Esophagus muscularis mucosa (tissue), 4 donors: ENCODE results near the gene TRAF2. TPM values are rescaled to one million over a fixed set of nuclear protein-coding genes. Genes with fewer than 3 reads are reported as not detected.

Experiments
- DNase-seq: peaks from one replicate; pipeline ENCODE4 v3.0.0-alpha.2; 2017; ENCODE audit errors: extremely low spot score
- H3K27ac ChIP-seq, 4 donors: fragments of 200-600 bp; sonication (generic); replicated peaks in 1 of 4; 1 replicate in 3 of 4; 2 replicates in 1 of 4; pipeline ENCODE4 v1.5.1; 2016 to 2019; ENCODE audit warnings: mild to moderate bottlenecking in 1 of 4
- H3K27me3 ChIP-seq, 4 donors: fragments of 200-600 bp; sonication (generic); one replicate each; pipeline versions ENCODE4 v1.5.1 to v1.6.0; 2016 to 2019
- H3K36me3 ChIP-seq, 4 donors: fragments of 200-600 bp; sonication (generic); one replicate each; pipeline ENCODE4 v1.5.1; 2016 to 2019
- H3K4me1 ChIP-seq, 4 donors: fragments of 200-600 bp; sonication (generic); one replicate each; pipeline ENCODE4 v1.5.1; 2016 to 2019
- H3K4me3 ChIP-seq, 4 donors: fragments of 200-600 bp; sonication (generic); 1 replicate in 2 of 4; 2 replicates in 2 of 4; pipeline ENCODE4 v1.5.1; 2016 to 2019; ENCODE audit warnings: mild to moderate bottlenecking in 4 of 4, moderate library complexity in 1 of 4
- H3K9me3 ChIP-seq, 4 donors: fragments of 200-600 bp; sonication (generic); 1 replicate in 3 of 4; 2 replicates in 1 of 4; pipeline ENCODE4 v1.5.1; 2016 to 2019
- CTCF ChIP-seq, 3 experiments: fragments of 200-600 bp in 2 of 3; fragments of 450-650 bp in 1 of 3; sonication (generic) in 2 of 3; IDR thresholded peaks; one replicate each; pipeline ENCODE4 v1.5.1; 2017 to 2019; ENCODE audit warnings: antibody characterized with exemption in 3 of 3, mild to moderate bottlenecking in 2 of 3, moderate library complexity in 1 of 3
- EP300 ChIP-seq: sonication (generic); formaldehyde crosslinking; IDR thresholded peaks from one replicate; pipeline ENCODE4 v1.6.1; 2017; ENCODE audit warnings: antibody characterized with exemption
- POLR2A ChIP-seq: fragments of 450-650 bp; IDR thresholded peaks from one replicate; pipeline ENCODE4 v1.6.1; 2017; ENCODE audit warnings: antibody characterized with exemption, moderate library complexity, mild to moderate bottlenecking, low read depth
- POLR2AphosphoS5 ChIP-seq, 2 donors: sonication (generic); formaldehyde crosslinking; IDR thresholded peaks; one replicate each; pipeline ENCODE4 v1.6.1; 2017; ENCODE audit warnings: antibody characterized with exemption in 2 of 2
- WGBS: methylation state at CpG from one replicate; pipeline ENCODE4 v1.1.5; 2018; 5-methylcytosine and 5-hydroxymethylcytosine counted together
- intact Hi-C: fragments of 100-400 bp; cut with DNase I; formaldehyde crosslinking; loops from one replicate; pipeline ENCODE4 v1.15.1; 2023
- total RNA-seq, 4 donors: library from RNA; depleted of rRNA; stranded (reverse); fragments of >200 nt; gene quantifications; one replicate each; pipeline versions ENCODE4 v1.1.0 to v1.2.1, GENCODE V29; 2016

The TRAF2 gene
- total RNA-seq, 4 donors from 2014 or later: 6.6 to 15.5 (median 12.4) TPM

- Histone ChIP-seq H3K27me3 (no peaks in the 10 kb centered on the region), H3K9me3 (no peaks in the 10 kb centered on the region), H3K36me3 (peaks cover 0 to 19% (median 15%) of the 10 kb centered on the region in 4 donors), H3K4me1 (peaks cover 24 to 44% (median 32%) of the 10 kb centered on the region in 4 donors), H3K27ac (no peak overlapping the region), H3K4me3 (no peak overlapping the region)
- intact Hi-C loops: no loop called here
- 89% methylated on average over 13 of the region's 23 CpGs for WGBS
- TF ChIP-seq EP300 (no peak), POLR2A (no peak), POLR2AphosphoS5 (IDR thresholded peaks at IDR 0.05) (no peak), CTCF (IDR thresholded peaks at IDR 0.05) (no peak)
- DNase-seq: no peak
Observed at GRCh38 chr9:136854842-136855460, 31.4 kb upstream of the TRAF2 start.

DNA sequence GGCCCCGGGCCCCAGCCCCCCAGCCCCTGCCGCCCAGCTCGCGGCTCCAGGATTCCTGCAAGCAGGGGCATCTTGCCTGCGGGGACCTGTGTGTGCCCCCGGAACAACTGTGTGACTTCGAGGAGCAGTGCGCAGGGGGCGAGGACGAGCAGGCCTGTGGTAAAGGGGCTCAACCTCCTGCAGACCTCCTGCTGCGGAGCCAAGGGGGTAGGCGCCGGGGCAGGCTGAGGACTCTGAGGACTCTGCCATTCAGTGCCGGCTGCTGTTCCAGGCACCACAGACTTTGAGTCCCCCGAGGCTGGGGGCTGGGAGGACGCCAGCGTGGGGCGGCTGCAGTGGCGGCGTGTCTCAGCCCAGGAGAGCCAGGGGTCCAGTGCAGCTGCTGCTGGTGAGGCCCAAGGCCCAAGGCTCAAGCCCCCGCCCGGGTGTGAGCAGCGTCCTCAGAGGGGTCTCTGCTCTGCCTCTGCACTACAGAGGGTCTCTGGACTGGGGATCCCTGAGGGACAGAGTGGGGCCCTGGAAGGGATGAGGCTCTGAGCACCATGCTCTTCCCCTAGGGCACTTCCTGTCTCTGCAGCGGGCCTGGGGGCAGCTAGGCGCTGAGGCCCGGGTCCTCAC is 30.7 kb upstream of the TRAF2 start:
- no CpG with 5 or more reads among the region's 26 CpGs for WGBS
- H3K36me3 ChIP-seq: peaks cover 0 to 18% (median 14%) of the 10 kb centered on the region in 4 donors
- intact Hi-C loops: no loop called here
- H3K4me3 ChIP-seq: no peak overlapping the region
- no peaks in the 10 kb centered on the region for H3K27me3 ChIP-seq
- no peak overlapping the region for H3K27ac ChIP-seq
- no peaks in the 10 kb centered on the region for H3K9me3 ChIP-seq
- no peak for DNase-seq
- TF ChIP-seq POLR2A (no peak), CTCF (IDR thresholded peaks at IDR 0.05) (no peak), EP300 (no peak), POLR2AphosphoS5 (IDR thresholded peaks at IDR 0.05) (no peak)
- H3K4me1 ChIP-seq: peaks cover 18 to 38% (median 26%) of the 10 kb centered on the region in 4 donors

DNA sequence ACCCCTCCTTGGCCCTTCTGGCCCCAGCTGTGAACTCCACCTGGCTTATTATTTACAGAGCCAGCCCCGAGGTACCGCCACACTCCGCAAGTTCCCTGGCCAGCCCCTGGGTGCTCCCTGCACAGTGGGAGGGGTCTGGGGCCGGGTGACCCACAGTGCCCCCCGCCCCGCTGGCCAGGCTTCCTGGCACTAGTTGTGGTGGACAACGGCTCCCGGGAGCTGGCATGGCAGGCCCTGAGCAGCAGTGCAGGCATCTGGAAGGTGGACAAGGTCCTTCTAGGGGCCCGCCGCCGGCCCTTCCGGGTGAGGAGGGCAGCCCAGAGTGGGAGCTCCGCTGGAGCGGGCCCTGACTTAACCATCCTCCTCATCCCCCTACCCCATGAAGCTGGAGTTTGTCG is 30.2 kb upstream of the TRAF2 start:
- intact Hi-C loops: no loop called here
- no peaks in the 10 kb centered on the region for H3K9me3 ChIP-seq
- H3K27ac ChIP-seq: no peak overlapping the region
- DNase-seq: no peak
- H3K4me1 ChIP-seq: peaks cover 14 to 33% (median 21%) of the 10 kb centered on the region in 4 donors
- TF ChIP-seq POLR2A: no peak
- no peak for TF ChIP-seq CTCF (IDR thresholded peaks at IDR 0.05)
- no peak for TF ChIP-seq POLR2AphosphoS5 (IDR thresholded peaks at IDR 0.05)
- no peak for TF ChIP-seq EP300
- no peak overlapping the region for H3K4me3 ChIP-seq
- peaks cover 0 to 18% (median 14%) of the 10 kb centered on the region in 4 donors for H3K36me3 ChIP-seq
- 74% methylated on average over 7 of the region's 15 CpGs for WGBS
- no peaks in the 10 kb centered on the region for H3K27me3 ChIP-seq

- no peak for DNase-seq
- H3K4me3 ChIP-seq: no peak overlapping the region
- H3K36me3 ChIP-seq: peaks cover 3 to 19% (median 15%) of the 10 kb centered on the region in 4 donors
- H3K27ac ChIP-seq: no peak overlapping the region
- no peaks in the 10 kb centered on the region for H3K27me3 ChIP-seq
- no peak for TF ChIP-seq EP300
- TF ChIP-seq POLR2AphosphoS5 (IDR thresholded peaks at IDR 0.05): no peak
- no peak for TF ChIP-seq CTCF (IDR thresholded peaks at IDR 0.05)
- no peak for TF ChIP-seq POLR2A
- intact Hi-C loops: no loop called here
- WGBS: 70% methylated on average over 3 of the region's 14 CpGs
- no peaks in the 10 kb centered on the region for H3K9me3 ChIP-seq
- H3K4me1 ChIP-seq: peaks cover 14 to 27% (median 17%) of the 10 kb centered on the region in 4 donors
Observed at GRCh38 chr9:136856541-136857141, 29.7 kb upstream of the TRAF2 start.
